ENCODE results near the gene CLDND2.

CLDND2 gene

DNA sequence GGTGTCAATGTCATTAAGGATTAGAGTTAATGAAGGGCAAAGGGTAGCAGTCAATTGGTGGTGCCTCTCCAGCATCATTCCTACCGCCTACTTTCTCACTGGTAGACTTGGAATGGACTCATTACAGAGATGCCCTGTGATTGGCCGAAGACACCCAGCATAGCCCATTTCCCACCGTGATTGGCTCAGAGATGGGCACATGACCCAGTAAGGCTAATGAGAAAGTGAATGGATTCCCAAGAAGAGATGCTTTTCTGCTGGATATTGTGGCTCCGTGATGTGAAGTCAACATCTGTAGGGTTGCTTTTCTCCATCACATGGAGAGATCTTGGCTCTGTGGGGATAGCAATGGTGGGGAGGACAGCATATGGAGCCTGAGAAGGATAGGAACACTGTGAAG is 38.4 kb downstream of the CLDND2 start:
- DNase-seq (ENCODE audit: low read depth), result no peak

DNA sequence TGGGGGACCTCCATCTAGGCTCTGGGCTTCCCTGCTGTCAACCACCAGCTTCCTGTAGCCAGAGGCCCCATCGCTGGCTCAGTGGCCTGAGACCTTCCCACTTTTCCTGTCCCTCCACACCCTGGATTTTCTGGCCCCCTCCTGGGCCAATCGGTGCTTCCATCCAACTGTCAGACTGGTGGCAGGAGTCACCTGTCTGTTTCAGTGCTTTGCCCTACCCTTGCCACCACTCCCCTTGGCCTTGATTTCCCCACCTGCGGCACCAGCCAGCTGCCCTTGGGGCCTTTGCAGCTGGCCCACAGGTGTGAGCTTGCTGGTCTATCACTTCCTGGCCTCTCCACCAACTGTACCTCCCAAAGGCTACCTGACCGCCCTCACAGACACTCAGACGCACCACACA is 39.4 kb downstream of the CLDND2 start:
- DNase-seq (ENCODE audit: low read depth), result no peak

DNA sequence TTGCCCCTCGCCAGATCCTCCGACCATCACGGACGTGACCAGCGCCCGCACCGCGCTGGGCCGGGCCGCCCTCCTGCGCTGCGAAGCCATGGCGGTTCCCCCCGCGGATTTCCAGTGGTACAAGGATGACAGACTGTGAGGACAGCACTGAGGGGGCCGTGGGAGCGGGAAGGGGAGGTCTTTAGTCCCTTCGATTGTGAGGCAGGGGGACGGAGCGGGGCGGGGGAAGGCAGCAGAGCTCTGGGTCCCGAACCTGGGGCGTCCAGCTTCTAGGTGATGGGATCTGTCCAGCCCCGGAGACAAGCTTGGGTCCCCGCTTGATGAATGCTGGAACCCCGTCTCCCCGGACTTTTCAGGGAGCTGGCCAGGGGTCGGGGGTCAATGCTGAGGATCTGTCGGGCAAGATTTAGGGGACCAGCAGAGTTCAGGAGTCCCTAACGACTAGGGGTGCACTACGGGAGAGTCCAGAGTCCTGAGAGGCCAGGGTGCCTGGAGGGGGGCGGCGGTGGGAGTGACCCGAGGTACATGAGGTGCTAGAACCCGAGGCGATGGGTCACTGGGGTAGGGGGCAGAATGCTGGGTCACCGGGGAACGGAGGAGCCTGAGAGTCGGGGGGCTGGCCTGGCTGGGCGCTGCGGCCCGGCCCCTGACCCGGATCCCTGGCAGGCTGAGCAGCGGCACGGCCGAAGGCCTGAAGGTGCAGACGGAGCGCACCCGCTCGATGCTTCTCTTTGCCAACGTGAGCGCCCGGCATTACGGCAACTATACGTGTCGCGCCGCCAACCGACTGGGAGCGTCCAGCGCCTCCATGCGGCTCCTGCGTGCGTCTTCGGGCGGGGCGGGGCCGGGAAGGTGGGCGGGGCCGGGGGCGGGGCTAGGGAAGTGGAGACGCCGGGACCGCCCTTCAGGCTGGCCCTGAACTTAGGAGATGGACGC is 41.5 kb downstream of the CLDND2 start:
- no peak for DNase-seq (ENCODE audit: low read depth)

DNA sequence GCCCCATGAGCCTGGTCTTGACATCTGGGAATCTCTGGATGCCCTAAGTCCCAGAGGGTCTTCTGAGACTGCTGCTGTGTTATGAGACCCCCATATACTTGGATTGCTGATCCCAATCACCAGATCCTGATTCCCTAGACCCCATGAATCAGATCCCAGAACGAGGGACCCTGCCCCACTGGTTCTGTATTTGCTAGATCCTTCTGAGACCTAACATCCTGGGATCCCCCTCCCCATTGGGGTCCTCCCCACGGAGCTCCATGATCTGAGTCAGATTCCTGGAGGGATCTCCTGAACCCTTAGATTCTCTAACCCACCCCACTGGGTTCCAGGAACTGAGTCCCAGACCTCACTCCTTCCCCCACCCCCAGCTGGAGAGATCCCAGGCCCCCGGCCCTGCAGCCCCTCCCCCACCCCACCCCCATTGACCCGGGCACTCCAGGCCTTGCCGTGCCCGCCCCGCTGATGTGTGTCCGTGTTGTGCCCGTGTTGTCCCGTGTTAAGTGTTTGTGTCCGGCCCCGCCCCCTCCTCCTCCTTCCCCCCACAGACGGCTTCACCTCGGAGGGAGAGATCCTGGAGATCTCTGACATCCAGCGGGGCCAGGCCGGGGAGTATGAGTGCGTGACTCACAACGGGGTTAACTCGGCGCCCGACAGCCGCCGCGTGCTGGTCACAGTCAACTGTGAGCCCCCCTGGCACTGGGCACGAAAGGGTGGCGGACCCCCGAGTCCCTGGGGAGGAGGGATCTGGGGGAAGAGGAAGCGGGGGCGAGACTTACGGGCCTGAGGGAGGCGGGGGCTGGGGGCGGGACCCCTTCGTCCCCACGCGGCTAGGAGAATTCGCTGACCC is 42.4 kb downstream of the CLDND2 start:
- no peak for DNase-seq (ENCODE audit: low read depth)

DNA sequence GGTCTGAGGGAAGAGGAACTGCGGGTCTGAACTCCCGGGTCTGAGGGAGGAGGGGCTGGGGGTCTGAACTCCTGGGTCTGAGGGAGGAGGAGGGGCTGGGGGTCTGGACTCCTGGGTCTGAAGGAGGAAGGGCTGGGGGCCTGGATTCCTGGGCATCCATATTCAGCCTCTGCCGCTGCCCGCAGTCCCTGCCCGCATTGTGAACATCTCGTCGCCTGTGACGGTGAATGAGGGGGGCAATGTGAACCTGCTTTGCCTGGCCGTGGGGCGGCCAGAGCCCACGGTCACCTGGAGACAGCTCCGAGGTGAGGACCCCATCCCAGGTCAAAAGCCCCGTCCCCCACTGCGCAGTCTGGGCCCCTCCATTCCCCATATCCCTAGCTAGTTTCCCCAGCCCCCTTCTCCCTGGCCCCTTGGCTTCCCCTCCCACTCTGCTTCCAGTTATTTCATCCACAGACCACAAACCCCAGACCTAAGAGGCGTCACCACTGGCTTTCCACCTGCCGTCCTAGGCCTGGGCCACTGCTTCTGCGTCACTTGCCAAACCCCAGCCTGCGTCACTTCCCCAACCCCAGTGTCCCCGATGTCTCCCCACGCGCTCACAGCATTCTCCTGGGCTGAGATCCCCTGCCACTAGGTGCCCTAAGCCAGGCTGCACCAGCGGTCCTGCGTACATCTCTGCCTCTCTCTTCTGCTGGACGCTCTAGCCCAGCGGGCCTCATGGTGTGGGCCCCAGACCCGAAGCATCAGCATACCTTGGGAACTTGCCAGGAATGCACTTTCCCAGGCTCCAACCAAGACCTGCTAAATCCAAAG is 43.4 kb downstream of the CLDND2 start:
- no peak for DNase-seq (ENCODE audit: low read depth)

DNA sequence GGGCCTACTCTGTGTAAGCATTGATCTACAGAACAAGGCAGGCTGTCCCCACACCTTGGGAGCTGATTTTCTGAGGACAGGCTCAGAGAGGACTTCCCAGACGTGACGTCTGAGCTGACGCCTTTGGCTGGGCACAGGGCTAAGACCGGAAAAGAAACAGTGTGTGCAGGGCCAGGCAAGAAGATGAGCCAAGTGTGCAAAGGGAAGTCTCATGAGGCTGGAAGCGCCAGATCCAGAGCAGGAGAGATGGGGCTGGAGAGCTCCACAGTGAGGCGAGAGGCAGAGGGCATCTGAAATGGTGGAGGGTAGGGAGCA is 44.7 kb downstream of the CLDND2 start:
- DNase-seq (ENCODE audit: low read depth), result no peak

DNA sequence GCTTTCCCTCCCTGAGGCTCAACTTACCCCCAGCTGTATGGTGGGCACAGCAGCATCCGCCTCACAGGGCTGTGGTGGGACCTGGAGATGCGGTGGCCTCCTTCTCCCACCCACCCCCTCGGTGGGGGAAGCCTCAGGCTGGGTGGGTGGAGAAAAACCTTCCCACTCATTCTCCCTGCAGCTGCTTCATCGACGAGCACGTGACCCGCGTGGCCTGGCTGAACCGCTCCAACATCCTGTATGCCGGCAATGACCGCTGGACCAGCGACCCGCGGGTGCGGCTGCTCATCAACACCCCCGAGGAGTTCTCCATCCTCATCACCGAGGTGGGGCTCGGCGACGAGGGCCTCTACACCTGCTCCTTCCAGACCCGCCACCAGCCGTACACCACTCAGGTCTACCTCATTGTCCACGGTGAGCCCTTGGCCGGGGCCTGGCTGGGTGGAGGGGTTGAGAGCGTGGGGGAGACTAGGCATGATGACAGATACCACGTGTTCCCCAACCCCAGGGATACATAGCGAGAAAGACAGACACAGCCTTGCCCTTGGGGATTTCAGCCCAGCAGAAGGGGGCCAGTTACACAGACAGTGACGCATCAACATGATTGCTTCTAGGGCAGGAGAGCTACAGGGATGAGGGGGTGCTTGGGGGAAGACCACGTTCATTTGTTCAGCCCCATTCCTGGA is 45.2 kb downstream of the CLDND2 start:
- DNase-seq (ENCODE audit: low read depth), result no peak

DNA sequence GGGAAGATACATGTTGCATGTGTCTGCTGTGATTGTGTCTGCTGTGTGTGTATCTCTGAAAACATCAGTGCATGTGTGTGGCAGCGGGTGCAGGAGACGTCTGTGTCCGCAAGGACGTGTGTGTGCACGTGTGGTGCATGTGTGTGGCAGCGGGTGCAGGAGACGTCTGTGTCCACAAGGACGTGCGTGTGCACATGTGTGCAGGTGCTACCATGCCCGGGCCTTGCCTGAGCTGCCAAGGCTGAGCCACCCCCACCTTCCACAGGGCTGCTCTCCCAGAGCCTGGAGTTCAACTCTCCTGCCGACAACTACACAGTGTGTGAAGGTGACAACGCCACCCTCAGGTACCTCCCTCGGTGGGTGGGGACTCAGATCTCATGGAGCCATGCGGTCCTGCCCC is 47.0 kb downstream of the CLDND2 start:
- no peak for DNase-seq (ENCODE audit: low read depth)

DNA sequence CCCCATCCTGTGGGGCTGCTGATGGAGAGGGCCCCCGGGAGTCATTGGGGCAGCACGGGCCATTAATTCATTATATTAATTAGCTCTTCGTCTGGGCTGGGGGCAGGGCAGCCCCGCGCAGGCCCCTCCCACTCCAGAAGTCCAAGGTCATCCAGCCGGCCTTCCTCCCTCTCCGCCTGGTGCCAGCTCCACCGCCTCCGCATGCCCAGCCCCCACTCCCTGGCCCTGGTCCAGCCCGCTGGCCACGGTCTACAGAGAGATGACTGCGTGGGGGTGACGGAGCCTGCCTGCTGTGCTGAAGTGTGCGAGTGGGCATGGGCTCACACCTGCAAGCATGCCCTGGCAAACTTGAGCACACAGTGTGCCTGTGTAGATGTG is 48.5 kb downstream of the CLDND2 start:
- DNase-seq (ENCODE audit: low read depth), result no peak

DNA sequence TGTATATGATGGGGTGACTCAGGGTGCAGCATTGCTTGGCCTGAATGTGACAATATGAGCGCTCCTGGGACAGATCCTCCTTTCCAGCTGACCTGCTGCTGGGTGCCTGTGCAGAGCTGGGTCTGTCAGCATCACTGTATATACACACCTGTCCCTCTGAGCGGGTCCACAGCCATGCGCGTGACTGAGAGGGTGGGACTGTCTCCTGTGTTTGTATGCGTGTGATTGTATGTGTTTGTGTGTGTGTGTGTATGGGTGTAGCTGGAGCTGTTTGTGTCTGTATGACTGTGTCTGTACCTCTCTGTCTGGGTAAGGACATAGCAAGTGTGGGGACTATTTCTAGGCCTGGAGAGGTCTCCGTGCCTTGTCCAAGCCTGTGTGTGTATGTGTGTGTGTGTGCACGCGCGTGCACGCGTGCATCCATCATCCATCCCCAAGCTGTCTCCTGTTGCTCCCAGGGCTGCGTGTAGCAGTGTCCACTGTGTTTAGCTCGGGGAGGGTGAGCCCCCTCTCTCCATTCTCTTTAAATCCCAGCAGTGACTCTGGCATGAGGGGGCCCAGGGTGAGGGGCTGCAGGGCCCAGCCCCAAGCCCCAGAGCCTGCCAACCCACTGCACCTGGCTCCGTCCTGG is 49.0 kb downstream of the CLDND2 start:
- no peak for DNase-seq (ENCODE audit: low read depth)

DNA sequence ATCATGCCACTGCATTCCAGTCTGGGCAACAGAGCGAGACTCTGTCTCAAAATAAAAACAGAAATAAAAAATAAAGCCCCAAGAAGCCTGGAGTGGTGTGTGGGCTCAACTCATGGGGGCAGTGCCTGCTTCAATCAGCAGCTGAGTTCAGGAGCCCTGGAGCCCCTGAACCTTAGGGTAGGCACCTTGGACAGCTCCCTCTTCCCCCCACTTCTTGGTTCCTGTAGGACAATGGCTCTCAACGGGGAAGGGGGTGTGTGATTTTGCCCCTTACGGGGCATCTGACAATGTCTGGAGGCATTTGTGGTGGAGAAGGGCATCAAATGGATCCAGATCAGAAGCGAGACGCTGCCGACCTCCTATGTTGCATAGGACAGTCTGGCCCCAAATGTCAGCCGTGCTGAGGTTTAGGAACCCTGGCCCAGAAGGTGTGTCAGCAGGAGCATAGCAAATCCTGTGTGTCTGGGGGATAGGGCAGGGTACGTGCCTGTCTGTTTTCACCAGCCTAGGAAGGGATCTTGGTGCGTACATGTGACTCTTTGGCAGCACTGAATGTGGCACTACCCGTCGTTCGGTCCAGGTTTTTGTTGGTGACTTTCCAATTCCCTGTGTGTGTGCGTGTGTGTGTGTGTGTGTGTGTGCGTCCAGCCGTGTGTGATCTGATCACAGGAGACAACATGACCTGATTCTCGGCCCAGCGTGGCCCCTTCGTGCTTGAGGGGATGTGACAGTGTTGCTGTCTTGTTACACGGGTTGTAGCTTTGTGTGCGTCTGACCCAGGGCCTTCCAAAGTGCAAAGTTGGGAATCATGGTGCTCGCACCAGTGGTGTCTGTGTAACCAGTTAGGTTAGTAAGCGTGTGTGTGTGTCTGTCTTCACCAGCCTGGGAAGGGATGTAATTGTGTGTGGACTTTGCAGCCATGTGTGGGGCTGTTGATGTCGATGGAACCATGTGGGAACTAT is 49.8 kb downstream of the CLDND2 start:
- no peak for DNase-seq (ENCODE audit: low read depth)

DNA sequence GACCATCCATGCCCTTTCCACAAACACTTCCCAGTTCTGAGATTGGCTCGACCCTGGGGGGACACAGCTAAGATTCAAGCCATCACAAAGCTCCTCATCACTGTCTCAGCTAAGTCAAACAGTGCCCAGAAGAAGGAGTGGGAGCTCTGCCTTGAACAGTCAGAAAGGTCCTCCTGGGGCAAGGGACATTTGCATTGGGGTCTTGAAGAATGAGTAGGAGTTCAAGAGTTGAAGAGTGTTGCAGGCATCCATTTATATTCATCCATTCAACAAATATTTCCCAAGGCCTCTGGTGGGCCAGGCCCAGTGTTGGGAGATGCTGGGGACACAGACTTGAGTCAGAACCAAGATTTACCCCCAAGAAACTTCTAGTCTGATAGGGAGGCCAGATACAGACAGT is 50.8 kb downstream of the CLDND2 start:
- DNase-seq (ENCODE audit: low read depth), result no peak

DNA sequence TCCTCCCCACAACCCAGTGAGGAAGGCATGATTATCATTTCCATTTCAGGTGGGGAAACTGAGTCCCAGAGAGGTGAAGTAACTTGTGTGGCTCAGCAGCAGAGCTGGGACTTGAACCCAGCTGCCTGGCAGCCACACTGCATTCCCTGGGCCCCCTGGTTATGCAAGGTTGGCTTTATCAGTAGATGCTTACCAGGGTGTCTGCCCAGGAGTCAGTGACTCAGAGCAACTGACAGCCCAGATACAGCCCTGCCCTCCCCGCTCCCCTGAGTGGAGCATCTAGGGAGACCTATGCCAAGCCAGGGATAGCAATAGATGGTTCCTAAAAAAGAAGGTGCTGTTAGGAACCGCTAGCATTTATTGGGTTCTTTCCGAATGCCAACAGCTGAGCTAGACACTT is 51.4 kb downstream of the CLDND2 start:
- no peak for DNase-seq (ENCODE audit: low read depth)

Measured in stimulated activated CD8-positive, alpha-beta memory T cell treated with anti-CD3 and anti-CD28 coated beads, Interleukin-12 subunit alpha, Interleukin-12 subunit beta, amount 100 ng/mL, for 1 hour (primary cell).